SH-SY5Y (cell line): ENCODE results near the gene SNN.

Experiments used
- GATA2 ChIP-seq: IDR thresholded peaks from 2 replicates; pipeline ENCODE4 v1.6.1; 2011; ENCODE audit warnings: mild to moderate bottlenecking, low read depth, low read length
- GATA3 ChIP-seq: IDR thresholded peaks from 2 replicates; pipeline ENCODE4 v1.6.1; 2011; ENCODE audit warnings: low read depth, mild to moderate bottlenecking, low read length, moderate library complexity

The SNN gene

GRCh38 chr16:11630046-11630767 lies 38.0 kb upstream of the SNN start:
- TF ChIP-seq GATA2 (no peak), GATA3 (no peak)

- TF ChIP-seq GATA3 (no peak), GATA2 (no peak)
Observed at GRCh38 chr16:11630768-11631056, 37.5 kb upstream of the SNN start.

- TF ChIP-seq GATA2 (no peak), GATA3 (no peak)
Observed at GRCh38 chr16:11631214-11631613, 37.0 kb upstream of the SNN start.

- TF ChIP-seq GATA2, result no peak
- TF ChIP-seq GATA3, result no peak
Observed at GRCh38 chr16:11632455-11632939, 35.8 kb upstream of the SNN start.

- no peak for TF ChIP-seq GATA2
- no peak for TF ChIP-seq GATA3
Observed at GRCh38 chr16:11633113-11633512, 35.1 kb upstream of the SNN start.

- TF ChIP-seq GATA3 (no peak), GATA2 (no peak)
Observed at GRCh38 chr16:11634312-11634711, 33.9 kb upstream of the SNN start.

GRCh38 chr16:11635113-11635652 lies 33.1 kb upstream of the SNN start:
- TF ChIP-seq GATA3 (no peak), GATA2 (no peak)

GRCh38 chr16:11635679-11636171 lies 32.5 kb upstream of the SNN start:
- TF ChIP-seq GATA2, result no peak
- no peak for TF ChIP-seq GATA3

- TF ChIP-seq GATA2, result no peak
- no peak for TF ChIP-seq GATA3
Observed at GRCh38 chr16:11636172-11636721, 32.0 kb upstream of the SNN start.

GRCh38 chr16:11637320-11637719 lies 30.9 kb upstream of the SNN start:
- TF ChIP-seq GATA2 (no peak), GATA3 (no peak)

- TF ChIP-seq GATA3, result no peak
- no peak for TF ChIP-seq GATA2
Observed at GRCh38 chr16:11638140-11638539, 30.1 kb upstream of the SNN start.

GRCh38 chr16:11639008-11639562 lies 29.2 kb upstream of the SNN start:
- TF ChIP-seq GATA3 (no peak), GATA2 (no peak)

GRCh38 chr16:11639925-11640899 lies 28.0 kb upstream of the SNN start:
- TF ChIP-seq GATA2 (no peak), GATA3 (no peak)
